HUDEP-2 (cell line): Measurements from ENCODE around the gene AMT.
"Not testable (repeated sequence)": the region's sequence is repeated elsewhere in the genome, so short reads cannot be mapped to it uniquely, and the experiment has no call there.

Experiments used
- DNase-seq, 76 experiments: peaks; one replicate each; lab custom pipeline; 2025; ENCODE audit not compliant: unreplicated experiment in 76 of 76; lab: John Stamatoyannopoulos, UW

The AMT gene

GRCh38 chr3:49428752-49429080 is 6.4 kb upstream of the AMT start:
- DNase-seq: peak in 1 of 76 experiments; percentile 32

GRCh38 chr3:49427586-49427985 is 5.3 kb upstream of the AMT start:
- no peak for DNase-seq

DNA sequence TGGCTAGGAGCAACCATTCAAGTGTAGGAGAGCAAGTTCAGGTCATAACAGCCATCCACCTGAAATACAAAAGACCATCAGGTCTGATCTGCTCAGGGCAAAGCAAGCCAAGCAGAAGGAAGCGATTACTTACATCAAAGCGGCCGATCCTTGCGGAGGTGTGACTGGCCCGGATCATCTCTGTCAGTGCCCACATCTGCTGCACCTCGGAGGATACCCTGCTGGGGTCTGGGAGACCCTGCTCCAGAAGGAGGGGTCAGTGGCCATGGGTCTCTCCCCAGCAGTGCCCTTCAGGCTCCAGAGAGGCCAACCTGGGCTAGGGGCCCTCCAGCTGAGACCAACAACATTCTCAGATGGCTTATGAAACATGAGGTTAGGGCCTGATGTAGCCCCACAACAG is 2.5 kb upstream of the AMT start:
- DNase-seq: no peak

DNA sequence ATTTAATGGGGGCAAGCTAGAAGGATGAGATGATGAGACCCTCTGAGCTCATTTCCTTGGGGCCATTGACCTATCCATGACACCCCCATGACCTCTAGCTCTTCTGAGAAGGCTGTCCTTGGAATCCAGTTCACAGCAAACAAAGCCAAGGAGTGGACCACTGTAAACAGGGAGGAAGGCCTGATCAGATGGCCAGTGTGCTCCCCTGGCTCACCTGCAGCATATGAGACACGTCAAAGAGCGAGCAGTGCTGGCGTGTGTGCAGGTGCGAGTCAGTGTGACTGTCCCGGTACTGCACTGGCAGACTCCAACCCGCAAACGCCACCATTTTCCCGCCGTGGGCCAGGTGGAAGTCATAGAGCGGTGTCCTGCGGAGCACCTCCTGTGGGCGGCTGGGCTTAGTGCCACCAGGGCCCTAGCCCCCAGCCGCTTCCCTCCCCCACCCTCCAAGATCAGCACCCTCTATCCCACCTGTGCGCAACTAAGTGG is 339 bp downstream of the AMT start:
- no peak for DNase-seq

DNA sequence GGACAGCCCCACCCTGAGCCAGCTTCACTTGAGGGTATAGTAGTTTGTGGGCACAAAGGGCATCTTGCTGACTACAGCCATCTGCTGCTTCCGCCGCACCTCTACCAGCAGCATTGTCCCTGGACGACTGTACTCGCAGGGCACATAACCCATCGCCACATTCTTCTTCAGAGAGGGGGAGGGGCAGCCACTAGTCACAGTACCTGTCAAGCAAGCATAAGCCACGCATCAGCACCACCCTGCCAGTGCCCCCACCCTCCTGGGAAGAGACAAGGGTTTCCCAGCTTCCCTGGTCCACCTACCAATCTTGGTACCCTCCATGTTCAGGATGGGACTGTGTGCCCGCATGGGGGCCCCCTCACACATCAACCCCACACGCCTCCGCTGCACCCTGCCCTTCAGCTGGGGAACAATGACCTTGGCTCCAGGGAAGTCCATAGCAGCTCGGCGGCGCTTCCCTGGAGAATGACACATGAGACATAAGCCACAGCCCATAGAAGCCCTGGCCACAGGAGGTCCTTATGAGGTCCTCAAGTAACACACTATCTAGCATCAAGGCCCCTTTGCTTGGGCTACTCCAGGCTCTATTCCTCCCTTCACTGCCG is 4.7 kb downstream of the AMT start:
- no peak for DNase-seq

GRCh38 chr3:49416867-49417266 is 5.4 kb downstream of the AMT start:
- DNase-seq: no peak

- DNase-seq: no peak
These were observed 6.2 kb downstream of the AMT start for GRCh38 chr3:49415931-49416601.

- no peak for DNase-seq
These were observed 7.5 kb downstream of the AMT start for GRCh38 chr3:49414753-49415152.

GRCh38 chr3:49413338-49413734 is 8.9 kb downstream of the AMT start:
- peak in 1 of 76 experiments; percentile 14 for DNase-seq

GRCh38 chr3:49412632-49413337 is 9.5 kb downstream of the AMT start:
- DNase-seq: no peak

GRCh38 chr3:49411968-49412631 is 10.2 kb downstream of the AMT start, which contains the start of the genes RHOA and TCTA:
Gene RHOA, minus strand, starts transcription at chr3:49411976. Its CDS starts 36,387 bp downstream, at chr3:49375589.
Gene TCTA, plus strand, starts transcription at chr3:49412423. Its CDS starts 4 bp downstream, at chr3:49412427.
- peak in 75 of 76 experiments; percentile 84 to 100 (median 97) for DNase-seq

- peak in 17 of 76 experiments; percentile 7 to 57 (median 30) for DNase-seq
These were observed 10.7 kb downstream of the AMT start for GRCh38 chr3:49411535-49411967.

- DNase-seq: peak in 8 of 76 experiments; percentile 10 to 38 (median 22)
These were observed 11.3 kb downstream of the AMT start for GRCh38 chr3:49410846-49411534.

- no peak for DNase-seq
These were observed 12.0 kb downstream of the AMT start for GRCh38 chr3:49410066-49410845.

DNA sequence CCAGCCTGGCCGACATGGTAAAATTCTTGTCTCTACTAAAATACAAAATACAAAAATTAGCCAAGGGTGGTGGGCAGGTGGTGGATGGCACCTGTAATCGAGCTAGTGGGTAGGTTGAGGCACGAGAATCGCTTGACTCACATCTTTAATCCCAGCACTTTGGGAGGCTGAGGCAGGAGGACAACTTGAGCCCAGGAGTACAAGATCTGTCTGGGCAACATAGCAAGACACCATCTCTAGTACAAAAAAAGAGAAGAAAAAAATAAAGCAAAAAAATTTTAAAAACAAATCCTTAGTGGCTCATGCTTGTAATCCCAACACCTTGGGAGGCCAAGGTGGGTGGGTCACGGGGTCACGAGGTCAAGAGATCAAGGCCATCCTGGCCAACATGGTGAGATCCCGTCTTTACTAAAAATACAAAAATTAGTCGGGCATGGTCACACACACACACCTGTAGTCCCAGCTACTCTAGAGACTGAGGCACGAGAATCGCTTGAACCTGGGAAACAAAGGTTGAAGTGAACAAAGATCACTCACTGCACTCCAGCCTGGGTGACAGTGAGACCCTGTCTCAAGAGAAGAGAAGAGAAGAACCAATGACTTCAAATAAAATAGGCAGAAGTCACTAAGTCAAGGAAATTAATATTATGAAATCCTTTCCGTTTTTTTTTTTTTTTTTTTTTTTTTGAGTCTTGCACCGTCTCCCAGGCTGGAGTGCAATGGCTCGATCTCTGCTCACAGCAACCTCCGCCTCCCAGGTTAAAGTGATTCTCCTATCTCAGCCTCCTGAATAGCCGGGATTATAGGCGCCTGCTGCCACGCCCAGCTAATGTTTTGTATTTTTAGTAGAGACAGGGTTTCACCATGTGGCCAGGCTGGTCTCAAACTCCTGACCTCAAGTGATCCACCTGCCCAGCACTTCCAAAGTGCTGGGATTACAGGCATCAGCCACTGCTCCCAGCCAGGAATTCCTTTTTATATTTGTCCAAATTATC is 15.4 kb downstream of the AMT start:
- peak in 1 of 76 experiments; percentile 5 for DNase-seq

DNA sequence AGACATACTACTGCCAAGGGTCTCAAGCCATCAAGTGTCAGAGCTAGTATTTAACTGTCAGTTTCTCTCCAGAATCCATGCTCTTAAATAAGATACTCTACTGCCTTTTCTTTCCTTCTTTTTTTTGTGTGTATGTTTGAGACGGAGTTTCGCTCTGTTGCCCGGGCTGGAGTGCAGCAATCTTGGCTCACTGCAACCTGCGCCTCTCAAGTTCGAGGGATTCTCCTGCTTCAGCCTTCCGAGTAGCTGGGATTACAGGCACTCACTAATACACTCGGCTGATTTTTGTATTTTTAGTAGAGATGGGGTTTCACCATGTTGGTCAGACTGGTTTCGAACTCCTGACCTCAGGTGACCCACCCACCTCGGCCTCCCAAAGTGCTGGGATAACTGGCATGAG is 16.7 kb downstream of the AMT start:
- not testable (repeated sequence) for DNase-seq

- DNase-seq: no peak
These were observed 18.4 kb downstream of the AMT start for GRCh38 chr3:49403891-49404290.

DNA sequence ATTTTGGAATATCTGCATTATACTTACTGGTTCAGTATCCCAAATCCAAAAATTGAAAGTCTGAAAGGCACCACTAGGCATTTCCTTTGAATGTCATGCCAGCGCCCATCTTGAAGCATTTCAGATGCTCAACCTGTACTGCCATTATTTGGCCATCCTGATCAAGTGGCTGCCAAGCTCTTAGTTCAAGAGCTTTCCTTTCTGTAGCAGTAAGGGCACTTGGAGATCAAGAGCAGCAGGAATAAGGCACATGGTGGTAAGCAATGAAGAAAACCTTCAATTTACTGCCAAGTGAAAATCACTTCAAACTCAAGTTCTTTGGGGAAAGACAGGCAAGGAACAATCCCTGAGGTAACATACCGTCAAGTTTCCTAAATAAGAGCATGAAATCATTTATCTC is 20.5 kb downstream of the AMT start:
- DNase-seq: no peak
